Fibroblast of villous mesenchyme (primary cell): ENCODE results near the gene ALK. TPM values are rescaled to one million over a fixed set of nuclear protein-coding genes. Genes with fewer than 3 reads are reported as not detected.
A peak's percentile ranks its signal among the peaks of the same experiment; 100 is the strongest.

Experiments used
- DNase-seq: peaks from one replicate; pipeline ENCODE4 v3.0.0-alpha.2; 2010; ENCODE audit warnings: low read depth
- H3K4me3 ChIP-seq: 2 replicates; pipeline ENCODE4 v1.5.1; 2011; ENCODE audit warnings: low read depth, mild to moderate bottlenecking, low read length
- CTCF ChIP-seq: IDR thresholded peaks from 2 replicates; pipeline ENCODE4 v1.5.1; 2012; ENCODE audit warnings: low read depth, mild to moderate bottlenecking, low read length; ENCODE audit not compliant: insufficient read depth
- total RNA-seq: library from RNA; depleted of rRNA; stranded (reverse); fragments of >200 nt; gene quantifications from 2 replicates; pipeline ENCODE4 v1.2.3, GENCODE V29; 2012

Gene ALK
- total RNA-seq, 1 donor: not detected

- TF ChIP-seq CTCF: no peak
- no peak for DNase-seq
- H3K4me3 ChIP-seq: no peak overlapping the region
These were observed 364.1 kb downstream of the ALK start for GRCh38 chr2:29557268-29557667.

- TF ChIP-seq CTCF: no peak
- no peak for DNase-seq
These were observed 372.4 kb downstream of the ALK start for GRCh38 chr2:29549069-29549380.

GRCh38 chr2:29544917-29545316 lies 376.5 kb downstream of the ALK start:
- no peak for DNase-seq
- no peak overlapping the region for H3K4me3 ChIP-seq
- no peak for TF ChIP-seq CTCF

More at GRCh38 chr2:29549069-29549380, 372.4 kb downstream of the ALK start:
- no peak overlapping the region for H3K4me3 ChIP-seq

- no peak for DNase-seq
- no peak overlapping the region for H3K4me3 ChIP-seq
- no peak for TF ChIP-seq CTCF
These were observed 377.4 kb downstream of the ALK start for GRCh38 chr2:29544031-29544430.

- TF ChIP-seq CTCF: no peak
- no peak overlapping the region for H3K4me3 ChIP-seq
- DNase-seq: no peak
These were observed 386.2 kb downstream of the ALK start for GRCh38 chr2:29535188-29535587.

- DNase-seq: peak; percentile 17
- no peak overlapping the region for H3K4me3 ChIP-seq
- TF ChIP-seq CTCF: no peak
These were observed 388.9 kb downstream of the ALK start for GRCh38 chr2:29532436-29532835.

- no peak for TF ChIP-seq CTCF
- no peak overlapping the region for H3K4me3 ChIP-seq
- DNase-seq: no peak
These were observed 389.8 kb downstream of the ALK start for GRCh38 chr2:29531626-29532025.
